Measurements from ENCODE around the gene SEMA3E.

SEMA3E gene

GRCh38 chr7:83514977-83515376, 134.0 kb downstream of the SEMA3E start:
- DNase-seq: no peak
- in situ Hi-C loops (cut with MboI; ENCODE audit: low pct_unique_long_range_greater_than_20kb, low sequenced_read_pairs): no loop called here

GRCh38 chr7:83509255-83510021, 139.5 kb downstream of the SEMA3E start:
- no peak for DNase-seq
- in situ Hi-C loops (cut with MboI; ENCODE audit: low pct_unique_long_range_greater_than_20kb, low sequenced_read_pairs): no loop called here

DNA sequence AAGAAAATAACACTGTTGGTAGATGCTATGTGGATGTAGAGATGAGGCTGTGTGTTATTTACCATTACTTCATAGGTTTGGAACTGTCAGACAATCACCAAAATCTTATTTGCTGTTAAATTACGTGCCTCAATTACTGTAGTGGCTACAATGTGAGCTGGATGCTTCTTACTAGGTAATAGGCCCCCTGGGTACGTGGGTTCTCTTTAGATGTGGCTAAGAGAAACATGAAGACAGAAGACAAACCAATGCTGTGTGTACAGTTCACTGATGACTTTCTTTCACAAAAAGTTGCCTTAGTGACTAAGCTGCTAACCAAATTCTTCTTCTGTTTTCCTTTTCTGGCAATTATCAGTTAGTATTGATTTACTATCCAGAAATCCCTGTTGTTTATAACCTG, 144.6 kb downstream of the SEMA3E start:
- in situ Hi-C loops (cut with MboI; ENCODE audit: low pct_unique_long_range_greater_than_20kb, low sequenced_read_pairs): no loop called here
- DNase-seq: no peak

GRCh38 chr7:83502636-83503035, 146.3 kb downstream of the SEMA3E start:
- in situ Hi-C loops (cut with MboI; ENCODE audit: low pct_unique_long_range_greater_than_20kb, low sequenced_read_pairs): no loop called here
- DNase-seq: no peak

DNA sequence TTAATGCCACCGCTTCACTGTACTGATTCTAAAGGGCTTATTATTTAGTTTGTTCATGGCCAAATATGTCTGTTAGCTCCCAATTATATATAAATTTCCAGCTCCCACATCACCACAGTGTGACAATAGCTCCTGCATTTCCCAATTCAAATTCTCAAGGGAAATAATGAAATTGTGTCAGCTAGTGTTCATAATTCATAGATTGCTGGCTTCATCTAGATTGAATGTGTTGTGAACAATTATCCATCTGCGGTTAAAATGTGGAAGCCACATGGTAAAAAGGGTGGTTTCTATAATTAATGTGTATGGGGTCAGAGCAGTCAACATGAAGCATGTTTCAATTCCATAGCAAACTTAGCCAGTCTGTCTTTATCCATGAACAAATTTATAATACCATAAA, 154.3 kb downstream of the SEMA3E start:
- in situ Hi-C loops (cut with MboI; ENCODE audit: low pct_unique_long_range_greater_than_20kb, low sequenced_read_pairs): no loop called here
- DNase-seq: no peak

DNA sequence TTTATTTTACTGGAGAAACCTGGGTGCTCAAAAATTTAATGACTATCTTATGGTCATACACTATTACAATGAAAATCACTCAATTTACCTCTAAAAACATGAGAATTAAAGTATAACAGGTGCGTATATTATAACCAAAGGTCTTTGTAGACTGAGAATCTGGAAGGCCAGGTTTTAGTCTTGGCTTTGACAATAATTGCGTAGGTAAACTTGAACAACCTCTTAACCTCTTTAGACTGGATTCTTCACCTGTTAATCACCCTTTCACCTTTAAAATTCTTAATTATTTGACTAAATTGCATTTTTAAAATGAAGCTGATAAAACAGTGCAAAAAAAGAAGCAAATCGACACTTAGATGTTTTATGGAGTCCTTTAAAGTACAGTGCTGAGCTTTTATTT, 156.1 kb downstream of the SEMA3E start:
- in situ Hi-C loops (cut with MboI; ENCODE audit: low pct_unique_long_range_greater_than_20kb, low sequenced_read_pairs): no loop called here
- DNase-seq: no peak

DNA sequence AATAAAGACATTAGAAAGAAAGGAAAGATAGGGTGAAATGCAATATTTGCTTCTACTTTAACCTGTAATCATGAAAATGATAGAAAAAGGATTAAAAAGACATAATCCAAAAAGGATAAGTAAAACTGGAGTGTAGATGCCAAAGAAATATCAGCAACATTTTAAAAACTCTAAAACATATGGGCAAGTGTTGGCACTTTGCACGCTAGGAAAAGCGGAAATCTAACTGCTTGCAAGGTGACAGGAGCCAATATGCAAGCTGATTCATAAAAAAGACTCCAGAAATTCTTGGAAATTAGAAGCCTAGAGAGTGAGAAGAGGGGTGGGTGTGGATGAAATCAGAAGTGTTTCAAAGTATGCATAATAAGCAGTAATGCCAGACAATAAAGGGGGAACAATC, 161.1 kb downstream of the SEMA3E start:
- in situ Hi-C loops (cut with MboI; ENCODE audit: low pct_unique_long_range_greater_than_20kb, low sequenced_read_pairs): no loop called here
- no peak for DNase-seq

DNA sequence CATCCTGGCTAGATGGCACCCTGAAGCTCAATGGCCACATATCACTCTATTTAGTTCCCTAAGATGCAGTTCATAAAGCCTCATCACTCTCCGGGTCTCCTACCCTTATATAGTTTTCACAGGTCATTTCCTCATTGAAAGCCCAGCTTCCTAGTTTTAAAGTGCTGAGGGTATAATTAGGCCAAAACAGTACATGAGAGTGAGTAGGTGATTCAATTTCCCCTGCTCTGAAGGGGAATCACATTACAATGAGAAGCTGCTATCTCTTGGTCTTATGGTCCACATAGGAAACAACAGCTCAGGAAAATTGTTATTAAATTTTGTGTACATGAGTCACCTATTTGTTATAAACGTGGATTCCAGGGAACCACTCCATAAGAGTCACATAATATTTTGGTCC, 162.0 kb downstream of the SEMA3E start:
- in situ Hi-C loops (cut with MboI; ENCODE audit: low pct_unique_long_range_greater_than_20kb, low sequenced_read_pairs): no loop called here
- DNase-seq: no peak

- in situ Hi-C loops (cut with MboI; ENCODE audit: low pct_unique_long_range_greater_than_20kb, low sequenced_read_pairs): no loop called here
- DNase-seq: no peak
Observed at GRCh38 chr7:83486536-83486935, 162.4 kb downstream of the SEMA3E start.

DNA sequence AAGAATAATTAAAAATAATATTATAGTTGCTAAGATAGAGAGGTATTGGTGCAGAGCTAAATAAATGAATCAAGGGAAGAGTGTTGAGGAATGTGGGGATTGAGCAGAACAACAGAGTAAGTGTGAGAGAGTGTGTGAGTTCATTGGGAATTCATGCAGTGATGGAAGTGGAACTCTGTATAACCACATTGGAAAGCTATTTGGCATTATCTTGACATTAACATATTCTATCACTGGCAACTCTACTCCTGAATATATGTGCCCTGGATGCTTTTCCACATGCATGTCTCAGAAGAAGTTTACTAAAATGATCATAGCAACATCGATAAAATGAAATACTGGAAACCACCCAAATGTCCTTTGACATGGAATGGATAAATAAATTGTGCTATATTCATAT, 164.1 kb downstream of the SEMA3E start:
- in situ Hi-C loops (cut with MboI; ENCODE audit: low pct_unique_long_range_greater_than_20kb, low sequenced_read_pairs): no loop called here
- no peak for DNase-seq

- in situ Hi-C loops (cut with MboI; ENCODE audit: low pct_unique_long_range_greater_than_20kb, low sequenced_read_pairs): no loop called here
- no peak for DNase-seq
Observed at GRCh38 chr7:83484266-83484665, 164.7 kb downstream of the SEMA3E start.

DNA sequence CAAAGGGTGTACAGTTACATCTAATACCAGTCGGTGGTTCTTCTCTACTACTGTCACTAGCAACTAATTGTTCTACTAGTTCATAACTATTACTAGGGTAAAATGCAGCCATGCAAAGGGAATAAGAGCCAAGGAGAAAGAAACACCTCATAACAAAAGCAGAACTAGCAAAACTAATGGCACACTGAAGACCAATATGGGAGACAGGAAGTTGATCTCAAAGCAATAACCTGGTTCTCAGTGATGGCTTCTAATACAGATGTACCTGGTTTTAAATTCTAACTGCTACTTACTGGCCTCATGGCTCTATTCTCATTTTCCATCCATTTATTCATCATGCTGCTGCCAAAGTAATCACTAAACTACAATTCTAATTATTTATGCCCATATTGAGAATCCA, 170.3 kb downstream of the SEMA3E start:
- in situ Hi-C loops (cut with MboI; ENCODE audit: low pct_unique_long_range_greater_than_20kb, low sequenced_read_pairs): no loop called here
- no peak for DNase-seq

DNA sequence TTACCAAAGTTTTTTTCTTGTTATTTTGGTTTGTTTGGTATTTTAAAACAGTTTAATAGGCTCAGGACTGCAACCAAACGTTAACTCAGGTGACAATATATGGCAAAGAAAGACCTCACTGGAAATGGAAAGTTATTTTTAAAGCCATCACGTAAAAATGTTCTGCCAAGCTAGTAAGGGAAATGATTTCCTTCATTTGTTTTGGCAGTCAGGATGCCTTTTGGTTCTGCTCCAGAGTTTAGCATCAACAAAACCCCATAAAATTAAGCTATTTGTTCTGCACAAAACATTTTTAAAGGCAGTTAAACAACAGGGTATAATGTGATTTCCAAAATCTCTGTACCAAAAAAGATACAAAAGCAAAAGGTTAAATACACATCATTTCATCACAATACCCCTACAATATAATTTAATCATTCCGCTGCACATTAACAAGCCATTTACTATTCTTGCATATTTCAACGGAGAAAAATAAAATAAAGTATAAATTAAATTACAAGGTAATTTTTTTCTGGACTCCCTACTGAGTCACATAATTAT, 172.4 kb downstream of the SEMA3E start:
- DNase-seq: no peak
- in situ Hi-C loops (cut with MboI; ENCODE audit: low pct_unique_long_range_greater_than_20kb, low sequenced_read_pairs): no loop called here

DNA sequence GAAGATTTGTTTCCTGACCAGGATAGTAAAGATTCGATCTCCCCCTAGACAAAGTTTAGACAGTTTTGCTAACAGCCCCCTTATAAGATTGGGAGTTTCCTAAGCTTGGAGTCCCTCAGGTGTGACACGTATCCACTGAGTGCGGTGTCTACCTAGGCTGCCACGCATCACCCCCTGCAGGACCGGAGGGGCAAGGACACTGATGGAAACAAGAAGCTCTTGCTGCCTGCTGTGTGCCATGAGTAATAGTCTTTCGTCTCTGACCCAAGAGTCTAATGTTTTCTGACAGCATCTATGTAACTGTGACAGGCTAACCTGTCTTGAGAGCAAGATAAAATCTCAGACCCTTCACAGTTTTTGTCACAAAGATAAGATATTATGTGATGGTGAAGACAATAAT, 173.5 kb downstream of the SEMA3E start:
- DNase-seq: no peak
- in situ Hi-C loops (cut with MboI; ENCODE audit: low pct_unique_long_range_greater_than_20kb, low sequenced_read_pairs): no loop called here

- in situ Hi-C loops (cut with MboI; ENCODE audit: low pct_unique_long_range_greater_than_20kb, low sequenced_read_pairs): no loop called here
Observed at GRCh38 chr7:83472376-83472775, 176.6 kb downstream of the SEMA3E start.

DNA sequence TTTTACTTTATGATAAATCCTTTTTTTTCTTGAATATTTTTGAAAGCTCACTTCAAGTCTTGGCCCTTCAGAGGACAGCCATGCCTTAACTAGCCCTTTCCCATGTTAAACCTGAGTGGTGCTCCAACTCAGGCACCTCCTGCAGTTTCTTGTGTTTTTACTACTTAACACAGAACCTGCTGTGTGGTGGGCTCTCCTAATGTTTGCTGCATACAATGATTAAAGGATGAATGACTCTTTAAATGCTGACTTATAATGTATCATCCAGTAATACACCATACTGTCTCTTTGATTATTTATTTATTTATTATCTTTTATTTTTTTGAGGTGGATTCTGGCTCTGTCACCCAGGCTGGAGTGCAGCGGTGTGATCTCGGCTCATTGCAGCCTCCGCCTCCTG, 179.4 kb downstream of the SEMA3E start:
- in situ Hi-C loops (cut with MboI; ENCODE audit: low pct_unique_long_range_greater_than_20kb, low sequenced_read_pairs): no loop called here
- DNase-seq: no peak

More at GRCh38 chr7:83472376-83472775, 176.6 kb downstream of the SEMA3E start:
- DNase-seq: no peak

DNA sequence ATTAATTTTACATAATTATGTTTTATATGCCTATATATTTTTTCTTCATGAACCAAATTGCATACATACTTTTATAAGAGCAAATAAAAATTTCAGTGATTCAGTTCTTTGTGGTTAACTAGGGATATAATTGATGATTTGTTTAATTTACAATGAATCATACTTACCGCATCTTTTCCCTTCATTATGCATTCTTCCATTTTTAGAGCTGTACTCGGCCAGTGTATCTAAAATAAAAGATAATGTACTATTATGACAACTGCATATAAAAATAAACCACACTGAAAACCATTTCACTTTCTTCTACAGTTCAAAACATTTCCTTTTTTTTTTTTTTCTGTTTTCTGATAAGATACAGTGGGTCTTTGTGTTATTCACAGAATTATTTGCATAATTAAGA, 179.9 kb downstream of the SEMA3E start:
- no peak for DNase-seq
- in situ Hi-C loops (cut with MboI; ENCODE audit: low pct_unique_long_range_greater_than_20kb, low sequenced_read_pairs): no loop called here

DNA sequence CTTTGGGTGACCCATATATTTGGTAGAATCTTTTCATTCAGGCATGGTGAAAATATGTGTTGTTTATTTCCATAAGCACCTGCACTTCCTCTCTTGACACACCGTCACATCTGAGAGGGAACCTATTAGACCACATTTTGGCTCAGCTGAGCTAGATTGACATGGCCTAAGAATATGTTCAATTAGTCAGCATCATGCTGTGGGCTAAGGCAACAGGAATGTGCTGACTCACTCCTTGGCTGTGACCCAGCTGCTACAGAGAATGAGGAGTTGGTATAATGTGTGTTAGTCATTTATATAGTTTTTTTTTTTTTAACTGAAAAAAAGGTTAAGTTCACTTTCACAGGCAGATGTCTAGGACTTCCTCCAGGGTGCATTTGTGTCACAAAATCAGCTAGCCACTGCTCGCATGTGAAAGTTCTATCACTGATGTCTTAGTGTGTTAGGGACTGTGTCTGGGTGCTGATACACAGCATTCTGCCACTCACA, 180.6 kb downstream of the SEMA3E start:
- in situ Hi-C loops (cut with MboI; ENCODE audit: low pct_unique_long_range_greater_than_20kb, low sequenced_read_pairs): no loop called here
- DNase-seq: peak; percentile 70

DNA sequence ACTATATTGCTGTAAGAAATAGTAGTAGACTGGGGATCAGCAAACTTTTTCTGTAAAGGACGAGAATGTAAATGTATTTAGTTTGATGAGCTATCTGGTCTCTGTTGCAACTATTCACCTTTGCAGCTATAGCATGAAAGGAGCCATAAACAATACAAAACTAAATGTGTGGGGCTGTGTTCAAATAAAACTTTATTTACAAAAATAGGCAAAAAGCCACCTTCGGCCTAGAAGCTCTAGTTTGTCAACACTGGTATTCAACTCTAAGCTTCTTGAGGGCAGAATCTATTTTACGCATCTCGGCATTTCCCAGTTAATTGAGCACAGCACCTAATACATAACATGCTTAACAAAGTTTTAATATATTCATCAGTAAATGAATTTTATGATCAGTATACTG, 181.4 kb downstream of the SEMA3E start:
- in situ Hi-C loops (cut with MboI; ENCODE audit: low pct_unique_long_range_greater_than_20kb, low sequenced_read_pairs): no loop called here
- no peak for DNase-seq

DNA sequence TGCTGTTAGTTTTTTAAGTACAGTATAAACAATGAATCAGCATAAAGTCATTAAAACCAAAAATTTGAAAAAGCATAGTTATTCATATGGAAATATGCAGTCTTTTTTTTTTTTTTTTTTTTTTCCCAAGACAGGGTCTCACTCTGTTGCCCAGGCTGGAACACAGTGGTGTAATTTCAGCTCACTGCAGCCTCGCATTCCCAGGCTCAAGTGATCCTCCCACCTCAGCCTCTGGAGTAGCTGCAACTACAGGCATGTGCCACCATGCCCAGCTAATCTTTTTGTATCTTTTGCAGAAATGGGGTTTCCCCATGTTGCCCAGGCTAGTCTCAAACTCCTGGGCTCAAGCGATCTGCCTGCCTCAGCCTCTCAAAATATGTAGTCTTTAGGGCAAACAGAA, 182.0 kb downstream of the SEMA3E start:
- DNase-seq: no peak
- in situ Hi-C loops (cut with MboI; ENCODE audit: low pct_unique_long_range_greater_than_20kb, low sequenced_read_pairs): no loop called here

Measured in KBM-7 (cell line).